GM18867 (cell line): ENCODE results near the gene IL18RAP.

ENCODE experiments used
- ATAC-seq: cut with Tn5 transposase; IDR thresholded peaks from one replicate; pipeline ENCODE4 v1.9.1; 2021; ENCODE audit warnings: mild to moderate bottlenecking, moderate library complexity; ENCODE audit not compliant: unreplicated experiment

The IL18RAP gene

GRCh38 chr2:102492006-102492405, 69.0 kb downstream of the IL18RAP start:
- no peak for ATAC-seq

GRCh38 chr2:102494570-102494969, 71.6 kb downstream of the IL18RAP start:
- no peak for ATAC-seq

- ATAC-seq: no peak
Measured at GRCh38 chr2:102498414-102498813, 75.5 kb downstream of the IL18RAP start.

GRCh38 chr2:102499558-102499957, 76.6 kb downstream of the IL18RAP start:
- ATAC-seq: no peak
